ENCODE results near the gene TCOF1.

Gene TCOF1

GRCh38 chr5:150393096-150393645 is 35.7 kb downstream of the TCOF1 start:
- TF ChIP-seq PATZ1 (CRISPR knock-in tag; IDR thresholded peaks at IDR 0.05; ENCODE audit: borderline replicate concordance) (no peak), ZFP30 (CRISPR knock-in tag; IDR thresholded peaks at IDR 0.05) (no peak), ARNTL (CRISPR knock-in tag; IDR thresholded peaks at IDR 0.05; ENCODE audit: borderline replicate concordance, low read depth) (no peak), RARB (CRISPR knock-in tag; IDR thresholded peaks at IDR 0.05) (no peak)
- TF ChIP-seq, protein P1, sequence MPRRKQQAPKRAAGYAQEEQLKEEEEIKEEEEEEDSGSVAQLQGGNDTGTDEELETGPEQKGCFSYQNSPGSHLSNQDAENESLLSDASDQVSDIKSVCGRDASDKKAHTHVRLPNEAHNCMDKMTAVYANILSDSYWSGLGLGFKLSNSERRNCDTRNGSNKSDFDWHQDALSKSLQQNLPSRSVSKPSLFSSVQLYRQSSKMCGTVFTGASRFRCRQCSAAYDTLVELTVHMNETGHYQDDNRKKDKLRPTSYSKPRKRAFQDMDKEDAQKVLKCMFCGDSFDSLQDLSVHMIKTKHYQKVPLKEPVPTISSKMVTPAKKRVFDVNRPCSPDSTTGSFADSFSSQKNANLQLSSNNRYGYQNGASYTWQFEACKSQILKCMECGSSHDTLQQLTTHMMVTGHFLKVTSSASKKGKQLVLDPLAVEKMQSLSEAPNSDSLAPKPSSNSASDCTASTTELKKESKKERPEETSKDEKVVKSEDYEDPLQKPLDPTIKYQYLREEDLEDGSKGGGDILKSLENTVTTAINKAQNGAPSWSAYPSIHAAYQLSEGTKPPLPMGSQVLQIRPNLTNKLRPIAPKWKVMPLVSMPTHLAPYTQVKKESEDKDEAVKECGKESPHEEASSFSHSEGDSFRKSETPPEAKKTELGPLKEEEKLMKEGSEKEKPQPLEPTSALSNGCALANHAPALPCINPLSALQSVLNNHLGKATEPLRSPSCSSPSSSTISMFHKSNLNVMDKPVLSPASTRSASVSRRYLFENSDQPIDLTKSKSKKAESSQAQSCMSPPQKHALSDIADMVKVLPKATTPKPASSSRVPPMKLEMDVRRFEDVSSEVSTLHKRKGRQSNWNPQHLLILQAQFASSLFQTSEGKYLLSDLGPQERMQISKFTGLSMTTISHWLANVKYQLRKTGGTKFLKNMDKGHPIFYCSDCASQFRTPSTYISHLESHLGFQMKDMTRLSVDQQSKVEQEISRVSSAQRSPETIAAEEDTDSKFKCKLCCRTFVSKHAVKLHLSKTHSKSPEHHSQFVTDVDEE (CRISPR knock-in tag; IDR thresholded peaks at IDR 0.05), result no peak
- ATAC-seq, result no peak

GRCh38 chr5:150394131-150394530 is 36.6 kb downstream of the TCOF1 start:
- no peak for TF ChIP-seq BACH2 (CRISPR knock-in tag; IDR thresholded peaks at IDR 0.05; ENCODE audit: borderline replicate concordance)
- no peak for TF ChIP-seq GLIS3 (CRISPR knock-in tag; IDR thresholded peaks at IDR 0.05)
- TF ChIP-seq ZFP3 (CRISPR knock-in tag; IDR thresholded peaks at IDR 0.05), result no peak
- TF ChIP-seq ESRRG (CRISPR knock-in tag; IDR thresholded peaks at IDR 0.05), result no peak
- no peak for TF ChIP-seq CSDC2 (CRISPR knock-in tag; IDR thresholded peaks at IDR 0.05)
- no peak for ATAC-seq

- no peak for TF ChIP-seq ZFP3 (CRISPR knock-in tag; IDR thresholded peaks at IDR 0.05)
- no peak for TF ChIP-seq BACH2 (CRISPR knock-in tag; IDR thresholded peaks at IDR 0.05; ENCODE audit: borderline replicate concordance)
- TF ChIP-seq, protein P1 (CRISPR knock-in tag; IDR thresholded peaks at IDR 0.05), result no peak
- TF ChIP-seq, protein P2, sequence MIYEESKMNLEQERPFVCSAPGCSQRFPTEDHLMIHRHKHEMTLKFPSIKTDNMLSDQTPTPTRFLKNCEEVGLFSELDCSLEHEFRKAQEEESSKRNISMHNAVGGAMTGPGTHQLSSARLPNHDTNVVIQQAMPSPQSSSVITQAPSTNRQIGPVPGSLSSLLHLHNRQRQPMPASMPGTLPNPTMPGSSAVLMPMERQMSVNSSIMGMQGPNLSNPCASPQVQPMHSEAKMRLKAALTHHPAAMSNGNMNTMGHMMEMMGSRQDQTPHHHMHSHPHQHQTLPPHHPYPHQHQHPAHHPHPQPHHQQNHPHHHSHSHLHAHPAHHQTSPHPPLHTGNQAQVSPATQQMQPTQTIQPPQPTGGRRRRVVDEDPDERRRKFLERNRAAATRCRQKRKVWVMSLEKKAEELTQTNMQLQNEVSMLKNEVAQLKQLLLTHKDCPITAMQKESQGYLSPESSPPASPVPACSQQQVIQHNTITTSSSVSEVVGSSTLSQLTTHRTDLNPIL (CRISPR knock-in tag; IDR thresholded peaks at IDR 0.05; ENCODE audit: low read depth), result no peak
- TF ChIP-seq TOX (CRISPR knock-in tag; IDR thresholded peaks at IDR 0.05; ENCODE audit: borderline replicate concordance), result no peak
- no peak for TF ChIP-seq ZC3H10 (CRISPR knock-in tag; IDR thresholded peaks at IDR 0.05)
- TF ChIP-seq PPARA (CRISPR knock-in tag; IDR thresholded peaks at IDR 0.05; ENCODE audit: borderline replicate concordance), result no peak
- TF ChIP-seq ESRRG (CRISPR knock-in tag; IDR thresholded peaks at IDR 0.05), result no peak
- no peak for TF ChIP-seq OSR1 (CRISPR knock-in tag; IDR thresholded peaks at IDR 0.05)
- no peak for TF ChIP-seq ZNF565 (CRISPR knock-in tag; conservative IDR thresholded peaks at IDR 0.05; ENCODE audit: low read depth)
- no peak for TF ChIP-seq ZNF8 (CRISPR knock-in tag; IDR thresholded peaks at IDR 0.05)
- no peak for TF ChIP-seq ZFP30 (CRISPR knock-in tag; IDR thresholded peaks at IDR 0.05)
- no peak for ATAC-seq
These were observed 37.6 kb downstream of the TCOF1 start for GRCh38 chr5:150394912-150395687.

DNA sequence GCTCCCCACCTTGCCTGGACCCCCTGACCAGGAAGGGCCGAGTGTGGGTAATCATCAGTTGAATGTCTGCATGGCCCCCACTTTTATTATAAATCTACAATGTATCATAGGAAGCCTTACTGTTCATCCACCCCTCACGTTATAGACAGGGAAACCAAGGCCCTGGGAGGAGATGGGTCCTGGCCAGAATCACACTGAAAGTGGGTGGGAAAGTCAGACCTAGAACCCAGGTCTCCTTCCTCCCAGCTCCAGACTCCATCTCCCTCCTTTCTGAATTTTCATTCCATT is 38.1 kb downstream of the TCOF1 start:
- TF ChIP-seq POU6F1 (CRISPR knock-in tag; IDR thresholded peaks at IDR 0.05; ENCODE audit: borderline replicate concordance, low read depth) (no peak), TCF4 (CRISPR knock-in tag; IDR thresholded peaks at IDR 0.05; ENCODE audit: borderline replicate concordance) (no peak), ZC3H10 (CRISPR knock-in tag; IDR thresholded peaks at IDR 0.05) (no peak), SNAI2 (CRISPR knock-in tag; IDR thresholded peaks at IDR 0.05) (no peak)
- no peak for ATAC-seq
